Amniotic epithelial cell (primary cell): ENCODE data around the gene GPR34.
A peak's percentile ranks its signal among the peaks of the same experiment; 100 is the strongest.
"Not testable (repeated sequence)": the region's sequence is repeated elsewhere in the genome, so short reads cannot be mapped to it uniquely, and the experiment has no call there.

ENCODE experiments used
- DNase-seq: peaks from one replicate; pipeline ENCODE4 v3.0.0-alpha.2; 2010; ENCODE audit warnings: low read depth

GPR34 gene

GRCh38 chrX:41688835-41689234, at the start of gene GPR34:
Gene GPR34, plus strand, starts transcription at chrX:41688973. Its CDS starts 6,661 bp downstream, at chrX:41695634.
- no peak for DNase-seq

GRCh38 chrX:41646201-41646600, 42.6 kb upstream of the GPR34 start:
- not testable (repeated sequence) for DNase-seq

GRCh38 chrX:41653125-41653524, 35.6 kb upstream of the GPR34 start:
- no peak for DNase-seq

- no peak for DNase-seq
These were observed 33.7 kb upstream of the GPR34 start for GRCh38 chrX:41655101-41655500.

- no peak for DNase-seq
These were observed 33.1 kb upstream of the GPR34 start for GRCh38 chrX:41655631-41656030.

GRCh38 chrX:41661366-41662095, 27.2 kb upstream of the GPR34 start:
- peak; percentile 84 for DNase-seq

GRCh38 chrX:41664375-41664901, 24.3 kb upstream of the GPR34 start:
- DNase-seq, result no peak

GRCh38 chrX:41664908-41665307, 23.9 kb upstream of the GPR34 start:
- DNase-seq, result no peak

GRCh38 chrX:41665686-41666085, 23.1 kb upstream of the GPR34 start:
- DNase-seq, result no peak

- peak; percentile 93 for DNase-seq
These were observed 22.5 kb upstream of the GPR34 start for GRCh38 chrX:41666251-41666650.

GRCh38 chrX:41667631-41668030, 21.1 kb upstream of the GPR34 start:
- peak; percentile 29 for DNase-seq

- no peak for DNase-seq
These were observed 18.7 kb upstream of the GPR34 start for GRCh38 chrX:41670112-41670511.

- DNase-seq, result no peak
These were observed 17.7 kb upstream of the GPR34 start for GRCh38 chrX:41671082-41671481.

GRCh38 chrX:41672643-41673042, 16.1 kb upstream of the GPR34 start:
- no peak for DNase-seq

GRCh38 chrX:41676361-41676760, 12.4 kb upstream of the GPR34 start:
- not testable (repeated sequence) for DNase-seq

GRCh38 chrX:41677183-41678060, 11.4 kb upstream of the GPR34 start:
- no peak for DNase-seq

GRCh38 chrX:41684138-41684537, 4.6 kb upstream of the GPR34 start:
- DNase-seq, result no peak

- DNase-seq, result no peak
These were observed 3.8 kb upstream of the GPR34 start for GRCh38 chrX:41684940-41685339.

- DNase-seq, result peak; percentile 30
These were observed 2.0 kb upstream of the GPR34 start for GRCh38 chrX:41686788-41687187.

GRCh38 chrX:41688156-41688555, 617 bp upstream of the GPR34 start:
- no peak for DNase-seq

- peak; percentile 41 for DNase-seq
These were observed 938 bp downstream of the GPR34 start for GRCh38 chrX:41689711-41690110.

GRCh38 chrX:41692162-41692749, 3.5 kb downstream of the GPR34 start:
- peak; percentile 10 for DNase-seq

- DNase-seq, result no peak
These were observed 4.3 kb downstream of the GPR34 start for GRCh38 chrX:41693024-41693423.
